GM12864 (cell line): Measurements from ENCODE around the gene ASIC2.

Experiments used
- DNase-seq: peaks from one replicate; pipeline ENCODE4 v3.0.0-alpha.2; 2011; ENCODE audit warnings: low read depth
- H3K4me3 ChIP-seq: 2 replicates; pipeline ENCODE4 v1.5.1; 2011; ENCODE audit warnings: mild to moderate bottlenecking, low read depth, low read length, control low read depth
- TF ChIP-seq, protein P1 (sequence below): IDR thresholded peaks from 2 replicates; pipeline ENCODE4 v1.5.1; 2011; ENCODE audit warnings: low read depth, mild to moderate bottlenecking, moderate library complexity, low read length, control low read depth, inconsistent platforms; ENCODE audit errors: missing control alignments

Gene ASIC2

DNA sequence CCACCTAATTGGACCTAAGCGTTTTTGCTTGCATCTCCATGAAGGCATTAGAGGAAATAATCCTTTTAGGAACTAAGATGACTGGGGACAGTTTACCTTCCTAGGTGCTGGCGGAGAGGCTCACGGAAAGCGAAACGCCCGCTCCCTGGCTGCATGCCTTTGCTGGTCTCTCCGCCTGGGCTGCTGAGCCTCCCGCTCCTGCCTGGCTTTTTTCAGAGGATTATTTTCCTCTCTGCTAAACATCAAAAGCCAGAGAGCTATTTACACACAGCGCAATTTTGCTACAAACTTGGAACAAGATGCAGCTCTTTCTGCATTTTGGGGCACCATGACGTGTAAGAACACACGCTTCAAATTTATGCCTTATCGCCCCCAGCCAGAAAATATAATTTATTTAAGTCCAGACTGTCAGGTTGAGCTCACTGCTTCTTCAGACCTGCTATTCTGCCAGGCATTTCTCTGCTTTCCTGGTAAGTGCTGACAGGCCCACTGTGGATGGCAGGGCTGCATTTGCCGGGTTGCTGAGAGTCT, 177.0 kb downstream of the ASIC2 start:
- DNase-seq = no peak
- H3K4me3 ChIP-seq = no peak overlapping the region
- TF ChIP-seq, protein P1, sequence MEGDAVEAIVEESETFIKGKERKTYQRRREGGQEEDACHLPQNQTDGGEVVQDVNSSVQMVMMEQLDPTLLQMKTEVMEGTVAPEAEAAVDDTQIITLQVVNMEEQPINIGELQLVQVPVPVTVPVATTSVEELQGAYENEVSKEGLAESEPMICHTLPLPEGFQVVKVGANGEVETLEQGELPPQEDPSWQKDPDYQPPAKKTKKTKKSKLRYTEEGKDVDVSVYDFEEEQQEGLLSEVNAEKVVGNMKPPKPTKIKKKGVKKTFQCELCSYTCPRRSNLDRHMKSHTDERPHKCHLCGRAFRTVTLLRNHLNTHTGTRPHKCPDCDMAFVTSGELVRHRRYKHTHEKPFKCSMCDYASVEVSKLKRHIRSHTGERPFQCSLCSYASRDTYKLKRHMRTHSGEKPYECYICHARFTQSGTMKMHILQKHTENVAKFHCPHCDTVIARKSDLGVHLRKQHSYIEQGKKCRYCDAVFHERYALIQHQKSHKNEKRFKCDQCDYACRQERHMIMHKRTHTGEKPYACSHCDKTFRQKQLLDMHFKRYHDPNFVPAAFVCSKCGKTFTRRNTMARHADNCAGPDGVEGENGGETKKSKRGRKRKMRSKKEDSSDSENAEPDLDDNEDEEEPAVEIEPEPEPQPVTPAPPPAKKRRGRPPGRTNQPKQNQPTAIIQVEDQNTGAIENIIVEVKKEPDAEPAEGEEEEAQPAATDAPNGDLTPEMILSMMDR = no peak

DNA sequence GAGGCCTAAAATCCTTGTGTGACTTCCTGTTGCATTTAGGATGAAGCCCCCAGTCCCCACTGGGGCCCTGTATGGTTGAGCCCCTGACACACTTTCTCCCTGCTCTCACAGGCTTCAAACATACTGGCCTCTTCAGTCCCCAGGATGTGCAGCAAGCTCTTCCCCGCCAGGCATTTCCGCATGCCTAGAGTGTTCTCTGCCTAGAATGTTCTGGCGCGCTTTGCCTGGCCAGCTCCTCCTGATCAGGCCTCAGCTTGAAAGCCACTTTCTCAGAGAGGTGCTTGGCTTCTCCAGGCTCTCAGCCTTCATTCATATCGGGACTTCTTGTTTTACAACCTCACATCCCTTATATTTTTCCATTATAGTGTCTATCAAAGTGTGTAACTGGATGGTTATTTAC, 177.7 kb downstream of the ASIC2 start:
- TF ChIP-seq, protein P1 = no peak
- H3K4me3 ChIP-seq = no peak overlapping the region
- no peak for DNase-seq

DNA sequence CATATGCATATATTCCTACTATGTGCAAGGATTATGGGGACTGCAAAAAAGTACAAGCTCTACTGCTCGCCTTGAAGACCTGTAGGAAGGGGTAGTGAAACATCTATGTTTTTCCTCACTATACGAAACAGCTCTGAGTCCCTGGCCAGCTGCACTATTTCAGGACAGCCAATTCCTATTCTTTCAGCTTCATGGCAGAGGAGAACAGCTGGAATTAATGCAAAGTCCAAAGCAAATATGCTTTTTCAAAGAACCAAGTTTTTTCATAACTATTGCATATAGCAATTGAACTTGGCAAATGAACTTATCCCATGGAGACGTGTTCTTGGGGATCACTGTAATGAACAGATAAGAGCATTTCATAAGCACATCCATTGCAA, 179.1 kb downstream of the ASIC2 start:
- no peak for DNase-seq
- H3K4me3 ChIP-seq = no peak overlapping the region
- TF ChIP-seq, protein P1 = no peak

DNA sequence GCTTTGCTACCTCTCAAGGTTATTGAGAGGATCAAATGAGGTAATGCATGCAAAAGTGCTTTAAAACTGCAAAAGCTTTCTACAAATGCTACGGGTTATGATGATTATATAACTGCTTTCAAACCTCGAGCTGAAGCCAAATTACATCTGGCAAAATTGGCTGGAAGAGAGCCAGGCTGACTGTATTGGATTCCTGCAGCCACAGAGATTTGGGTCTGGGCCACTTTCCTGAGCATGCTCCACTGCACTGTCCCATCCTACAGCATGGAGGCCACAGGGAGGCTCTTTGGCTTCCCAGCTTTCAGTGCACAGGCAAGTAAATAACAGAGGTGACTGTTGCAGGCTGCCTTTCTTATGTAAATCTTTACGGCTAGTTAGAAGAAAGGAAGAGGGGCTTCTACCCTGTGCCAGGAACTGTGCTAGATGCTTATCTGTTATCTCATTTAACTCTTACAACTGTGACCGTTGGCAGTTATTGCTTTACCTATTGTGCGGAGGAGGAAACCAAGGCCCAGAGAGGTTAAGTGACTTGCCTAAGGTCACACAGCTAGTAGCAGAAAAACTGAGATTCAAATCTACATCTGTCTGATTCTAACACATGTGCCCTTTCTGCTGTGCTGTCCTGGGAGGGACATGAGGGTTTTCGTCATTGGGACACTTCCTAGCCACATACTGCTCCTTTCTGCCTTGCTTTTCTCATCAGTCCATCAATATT, 179.7 kb downstream of the ASIC2 start:
- DNase-seq = no peak
- TF ChIP-seq, protein P1 = no peak

DNA sequence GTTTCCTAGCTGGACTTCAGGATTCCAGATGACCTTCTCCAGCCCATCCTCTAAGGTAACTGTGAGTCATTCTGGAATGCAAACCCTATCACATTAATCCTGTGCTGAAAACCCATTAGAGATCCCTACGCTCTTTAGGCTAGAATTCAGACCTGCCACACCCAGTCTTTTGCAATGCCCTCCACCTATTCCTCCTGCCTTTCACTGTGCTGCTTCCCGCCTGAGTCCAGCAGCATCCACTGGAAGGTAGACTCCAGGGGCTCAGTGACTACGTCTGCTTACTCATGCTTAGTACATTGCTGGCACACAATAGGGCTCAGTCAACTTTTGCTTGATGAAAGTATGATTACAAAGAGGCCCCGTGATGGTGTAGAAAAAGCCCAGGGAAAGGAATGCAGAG, 180.3 kb downstream of the ASIC2 start:
- TF ChIP-seq, protein P1 = no peak
- no peak overlapping the region for H3K4me3 ChIP-seq
- no peak for DNase-seq

More for the DNA sequence above, 179.7 kb downstream of the ASIC2 start:
- H3K4me3 ChIP-seq = no peak overlapping the region

DNA sequence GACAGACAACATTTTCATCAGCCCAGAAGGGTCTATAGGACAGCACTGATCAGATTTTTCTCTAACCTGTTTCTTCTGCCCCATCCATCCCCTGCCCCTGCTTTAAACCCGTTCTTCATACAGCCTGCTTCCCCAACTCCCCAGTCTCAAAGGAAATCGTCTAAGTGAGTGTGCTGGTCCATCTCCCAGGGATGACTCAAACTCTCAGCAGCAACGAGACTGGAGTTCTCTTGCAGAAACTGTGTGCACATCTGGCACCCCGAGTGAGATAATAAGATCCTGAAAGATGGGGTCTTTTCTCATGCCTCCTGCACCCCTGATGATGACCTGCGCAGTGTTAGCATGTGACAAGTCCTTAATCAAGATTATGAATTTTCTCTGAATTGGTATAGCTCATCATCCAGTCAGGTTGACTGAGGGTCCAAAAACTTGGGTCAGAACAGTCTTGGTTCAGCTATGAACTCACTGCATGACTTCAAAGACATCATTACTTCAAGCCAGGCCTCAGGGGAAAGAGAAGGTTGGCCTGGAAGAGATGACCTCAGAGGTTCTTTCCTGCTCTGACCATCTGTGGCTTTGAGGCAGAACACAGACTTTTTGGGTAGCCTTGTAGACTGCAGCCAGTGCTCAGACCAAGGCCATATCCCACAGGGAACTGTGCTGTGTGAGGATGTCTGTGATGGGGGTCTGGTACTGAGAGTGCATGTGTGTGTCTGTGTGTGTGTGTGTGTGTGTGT, 183.6 kb downstream of the ASIC2 start:
- DNase-seq = no peak
- TF ChIP-seq, protein P1 = no peak
- no peak overlapping the region for H3K4me3 ChIP-seq
